ENCODE measurements around the gene SLC23A3. TPM values are rescaled to one million over a fixed set of nuclear protein-coding genes. Genes with fewer than 3 reads are reported as not detected.

The SLC23A3 gene
- total and polyA plus RNA-seq, 10 of the 15 experiments (the other 5 are each of a cell fraction or from before 2014, with no cell fraction given): 0.07 to 1.0 (median 0.40) TPM; not detected in 1

- TF ChIP-seq PRDM15 (CRISPR knock-in tag; IDR thresholded peaks at IDR 0.05) (no peak), ZNF687 (IDR thresholded peaks at IDR 0.05) (no peak), REST (IDR thresholded peaks at IDR 0.05; ENCODE audit: low read depth, low read length) (no peak), NR2C2 (IDR thresholded peaks at IDR 0.05; ENCODE audit: borderline replicate concordance, control insufficient read depth, insufficient read length, low read depth) (no peak), BMI1 (IDR thresholded peaks at IDR 0.05; ENCODE audit: borderline replicate concordance) (no peak), CHD2 (IDR thresholded peaks at IDR 0.05; ENCODE audit: borderline replicate concordance, low read depth, low read length) (no peak)
Measured at GRCh38 chr2:219126555-219126954, 43.3 kb downstream of the SLC23A3 start (continued).
